Psoas muscle (tissue), 8 donors: ENCODE data around the gene METTL5. TPM values are rescaled to one million over a fixed set of nuclear protein-coding genes. Genes with fewer than 3 reads are reported as not detected.

Experiments
- ATAC-seq, 4 donors: fragments of 200-7000 bp; cut with Tn5 transposase; one replicate each; pipeline ENCODE4 v1.9.1; 2020; ENCODE audit warnings: moderate library complexity in 3 of 4, mild to moderate bottlenecking in 2 of 4
- DNase-seq, 2 donors: peaks; one replicate each; pipeline ENCODE4 v3.0.0-alpha.2; 2020
- H3K27ac ChIP-seq: fragments of 200-600 bp; one replicate; pipeline ENCODE4 v1.8.0; 2022
- H3K27me3 ChIP-seq, 3 donors: fragments of 200-600 bp in 1 of 3; one replicate each; pipeline versions ENCODE4 v1.6.1 to v1.8.0; 2013 to 2022; ENCODE audit warnings: low read length in 2 of 3, mild to moderate bottlenecking in 2 of 3, moderate library complexity in 1 of 3; ENCODE audit not compliant: insufficient read depth in 3 of 3
- H3K36me3 ChIP-seq, 2 donors: fragments of 200-600 bp in 1 of 2; one replicate each; pipeline versions ENCODE4 v1.6.1 to v1.8.0; 2013 to 2022; ENCODE audit warnings: low read depth in 1 of 2, mild to moderate bottlenecking in 1 of 2, moderate library complexity in 1 of 2; ENCODE audit not compliant: insufficient read depth in 1 of 2
- H3K4me1 ChIP-seq: fragments of 200-600 bp; one replicate; pipeline ENCODE4 v1.8.0; 2022
- H3K4me3 ChIP-seq: fragments of 200-600 bp; one replicate; pipeline ENCODE4 v1.8.0; 2022; ENCODE audit warnings: mild to moderate bottlenecking
- H3K9me3 ChIP-seq: fragments of 200-600 bp; one replicate; pipeline ENCODE4 v1.8.0; 2022
- CTCF ChIP-seq: fragments of 200-600 bp; IDR thresholded peaks from one replicate; pipeline ENCODE4 v1.8.0; 2022; ENCODE audit warnings: antibody characterized with exemption
- whole genome bisulfite sequencing, 3 donors: extraction: QIAGEN DNeasy Blood & Tissue Kit; methylation state at CpG; one replicate each; pipeline versions ENCODE4 v1.1.6 to v1.1.7; 2013; 5-methylcytosine and 5-hydroxymethylcytosine counted together
- intact Hi-C, 2 donors: fragments of 100-400 bp; cut with DNase I; formaldehyde crosslinking; loops; one replicate each; pipeline versions ENCODE4 v1.11.0 to v1.14.2; 2022
- polyA plus RNA-seq, 3 donors: library from polyadenylated mRNA; stranded (reverse); fragments of 200-250 nt; gene quantifications; one replicate each; pipeline ENCODE4 v1.2.3, GENCODE V29; 2013
- total RNA-seq, 4 donors: library from RNA; stranded (reverse); fragmentation: NEBNext Ultra II Directional in 2 of 4; extraction: Animal tissue kit (Norgen Biotek cat#: 25700) in 2 of 4; gene quantifications; one replicate each; pipeline versions ENCODE4 v1.2.1 to v1.2.4, GENCODE V29; 2021 to 2023
- donor health status: healthy with polysubstance abuse.
- donor health status: DM: no; HTN: no; CAD: no; lungs with moderate emphysema.
- donor health status: Bipolar disorder and iron deficiency.
- donor health status: healthy.
- donor health status: DM: yes; HTN: yes; CAD: no.
- donor health status: DM: no; HTN: no; CAD: no.
- donor health status: DM: no; HTN: no; CAD: no.
- donor health status: DM: yes; HTN: yes; CAD: no.

The METTL5 gene
- total and polyA plus RNA-seq, 7 donors = 44.9 to 75.4 (median 55.8) TPM

GRCh38 chr2:169798718-169799592 is 25.8 kb downstream of the METTL5 start, which contains the start of gene SSB:
SSB (plus strand) TSS chr2:169798871; CDS start chr2:169800961, 2,090 bp downstream.
- no peaks in the 10 kb centered on the region for H3K9me3 ChIP-seq
- peaks cover 0 to 29% of the 10 kb centered on the region in 2 donors for H3K36me3 ChIP-seq
- ATAC-seq (peak; percentile 97 to 99 (median 99)), DNase-seq (peak; percentile 92 to 96)
- H3K4me3 ChIP-seq = peak within 1 kb of the TSS; percentile 88
- intact Hi-C loops = loop anchor here (10.0 kb wide), 2 partner anchors 194 to 324 kb away; partner anchors contain the start of gene BBS5 (in 1 of the 2)
- H3K4me1 ChIP-seq = peaks cover 18% of the 10 kb centered on the region
- H3K27me3 ChIP-seq = no peaks in the 10 kb centered on the region
- peak within 1 kb of the TSS; percentile 83 for H3K27ac ChIP-seq
- TF ChIP-seq CTCF = no peak
- 0% methylated on average over 49 to 67 of the region's 67 CpGs for WGBS, 3 donors

DNA sequence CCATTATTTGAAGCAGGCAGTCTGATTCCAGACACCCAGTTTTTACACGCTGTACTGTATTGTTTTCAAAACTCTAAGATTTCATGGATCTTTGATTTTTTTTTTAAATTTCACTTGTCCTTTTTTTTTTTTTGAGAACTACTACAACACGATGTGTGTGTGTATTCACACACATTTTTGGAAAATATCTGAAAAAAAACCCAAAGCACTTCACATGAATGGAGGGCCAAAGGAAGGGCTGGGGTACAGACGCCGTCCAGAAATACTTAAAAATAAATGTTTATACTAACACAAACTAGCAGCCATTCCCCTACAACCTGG is 26.3 kb downstream of the METTL5 start:
- WGBS, 3 donors = 6 to 12% (median 8%) methylated on average over 4 of the region's 4 CpGs
- no peaks in the 10 kb centered on the region for H3K9me3 ChIP-seq
- H3K36me3 ChIP-seq = peaks cover 0 to 28% of the 10 kb centered on the region in 2 donors
- DNase-seq (no peak), ATAC-seq (peak in 1 of 4 donors; percentile 19)
- H3K27me3 ChIP-seq = no peaks in the 10 kb centered on the region
- H3K27ac ChIP-seq = peak overlapping the region; percentile 83
- H3K4me1 ChIP-seq = peaks cover 18% of the 10 kb centered on the region
- TF ChIP-seq CTCF = no peak
- intact Hi-C loops = loop anchor here (10.0 kb wide), 2 partner anchors 194 to 324 kb away; partner anchors contain the start of gene BBS5 (in 1 of the 2)
- peak overlapping the region; percentile 88 for H3K4me3 ChIP-seq

DNA sequence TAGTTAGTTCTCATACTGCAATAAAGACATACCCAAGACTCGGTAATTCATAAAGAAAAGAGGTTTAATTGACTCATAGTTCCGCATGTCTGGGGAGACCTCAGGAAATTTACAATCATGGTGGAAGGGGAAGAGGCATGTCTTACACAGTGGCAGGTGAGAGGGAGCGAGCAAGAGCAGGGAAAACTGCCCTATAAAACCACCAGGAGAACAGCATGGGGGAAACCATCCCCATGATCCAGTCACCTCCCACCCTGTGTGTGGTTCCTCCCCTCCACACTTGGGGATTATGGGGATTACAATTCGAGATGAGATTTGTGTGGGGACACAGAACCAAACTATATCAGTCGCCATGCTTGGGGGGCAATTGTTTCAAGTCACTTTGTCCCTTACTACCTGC is 27.1 kb downstream of the METTL5 start:
- Histone ChIP-seq H3K36me3 (peaks cover 0 to 21% of the 10 kb centered on the region in 2 donors), H3K27ac (no peak overlapping the region), H3K9me3 (no peaks in the 10 kb centered on the region), H3K4me1 (peaks cover 18% of the 10 kb centered on the region), H3K4me3 (no peak overlapping the region), H3K27me3 (no peaks in the 10 kb centered on the region)
- no peak for ATAC-seq
- intact Hi-C loops = loop anchor here (10.0 kb wide), 2 partner anchors 193 to 323 kb away; partner anchors contain the start of gene BBS5 (in 1 of the 2)
- WGBS, 3 donors = 87 to 95% (median 88%) methylated on average over 5 of the region's 5 CpGs
- DNase-seq = no peak
- no peak for TF ChIP-seq CTCF

- no peak for DNase-seq
- TF ChIP-seq CTCF = no peak
- WGBS, 3 donors = 73 to 76% (median 74%) methylated on average over 6 of the region's 6 CpGs
- H3K36me3 ChIP-seq = peaks cover 0 to 9% of the 10 kb centered on the region in 2 donors
- intact Hi-C loops = loop anchor here (10.0 kb wide), 2 partner anchors 192 to 322 kb away; partner anchors contain the start of gene BBS5 (in 1 of the 2)
- no peak overlapping the region for H3K27ac ChIP-seq
- no peaks in the 10 kb centered on the region for H3K27me3 ChIP-seq
- H3K4me1 ChIP-seq = peaks cover 18% of the 10 kb centered on the region
- H3K4me3 ChIP-seq = no peak overlapping the region
- H3K9me3 ChIP-seq = no peaks in the 10 kb centered on the region
- no peak for ATAC-seq
Observed at GRCh38 chr2:169796441-169796840, 28.3 kb downstream of the METTL5 start.
